Activated T-cell treated with anti-CD3 and anti-CD28 coated beads for 1 hour (primary cell): ENCODE data around the gene SMYD1.

ENCODE experiments used
- DNase-seq: peaks from one replicate; pipeline ENCODE4 v3.0.0-alpha.2; 2020; ENCODE audit warnings: low read depth

SMYD1 gene

DNA sequence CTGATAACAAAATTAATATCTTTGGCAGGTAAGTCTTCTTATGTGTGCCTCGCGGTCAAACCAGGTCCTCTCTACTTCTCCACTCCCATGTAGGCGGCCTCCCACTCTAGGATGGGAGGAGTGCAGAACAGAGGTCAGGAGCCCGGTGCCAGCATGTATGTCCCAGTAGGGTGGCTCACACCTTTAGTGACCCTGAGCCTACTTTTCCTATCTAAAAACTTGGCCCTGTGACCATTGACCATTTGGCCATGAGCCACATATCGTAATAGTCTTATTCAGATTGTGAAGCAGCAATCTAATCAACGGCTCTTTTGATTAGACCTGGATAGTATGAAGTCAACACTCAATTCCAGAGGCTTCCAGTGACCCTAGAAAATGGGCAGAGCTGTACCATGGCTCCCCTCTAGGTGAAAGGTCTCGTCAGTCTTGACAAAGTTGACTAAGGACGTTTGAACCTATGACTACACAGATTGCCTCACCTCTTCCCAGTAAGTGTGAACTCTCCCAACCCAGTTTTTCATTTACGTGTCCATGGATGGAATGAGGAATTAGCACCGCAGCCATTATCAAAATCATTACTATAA, 77.4 kb downstream of the SMYD1 start:
- DNase-seq, result no peak

DNA sequence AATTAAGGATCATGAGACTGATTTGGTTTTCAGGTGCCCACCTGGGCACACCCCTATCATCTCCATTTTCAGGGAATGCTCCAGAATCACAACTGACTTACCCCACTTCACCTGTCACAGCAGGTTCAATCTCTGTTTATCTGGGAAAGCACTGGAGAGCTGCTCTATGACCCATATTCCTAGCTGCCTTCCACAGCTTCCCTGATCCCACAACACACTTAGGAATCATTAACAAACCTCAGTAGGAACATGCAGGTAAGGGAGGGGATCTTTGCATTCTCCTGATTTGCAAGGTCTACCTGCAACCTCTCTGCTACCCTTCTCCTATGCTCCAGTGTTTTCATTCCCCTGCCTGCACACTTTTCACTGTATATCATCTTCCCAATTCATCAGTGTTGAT, 79.0 kb downstream of the SMYD1 start:
- no peak for DNase-seq

DNA sequence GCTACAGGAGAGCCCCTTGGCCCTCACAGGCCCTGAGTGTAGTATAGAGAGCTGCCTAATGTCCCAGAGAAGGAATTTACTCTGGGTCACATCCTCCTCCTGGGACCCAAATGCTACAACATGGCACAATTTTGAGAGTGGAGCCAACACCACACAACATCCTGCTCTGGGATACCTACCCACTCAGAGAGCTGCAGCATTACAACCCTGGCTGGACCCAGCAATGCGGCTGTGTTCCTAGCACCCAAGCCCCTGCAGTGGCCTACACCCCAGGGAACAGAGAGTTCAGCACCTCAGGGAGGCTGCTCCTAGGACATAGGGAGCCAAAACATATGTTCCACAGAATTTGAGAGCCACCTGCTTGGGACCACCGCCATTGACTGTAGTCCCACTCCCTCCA, 79.5 kb downstream of the SMYD1 start:
- DNase-seq, result no peak

- no peak for DNase-seq
Measured at GRCh38 chr2:88148929-88149438, 81.4 kb downstream of the SMYD1 start.

GRCh38 chr2:88159481-88159880, 91.9 kb downstream of the SMYD1 start:
- DNase-seq, result no peak

GRCh38 chr2:88159955-88160415, 92.4 kb downstream of the SMYD1 start:
- DNase-seq, result peak; percentile 32

DNA sequence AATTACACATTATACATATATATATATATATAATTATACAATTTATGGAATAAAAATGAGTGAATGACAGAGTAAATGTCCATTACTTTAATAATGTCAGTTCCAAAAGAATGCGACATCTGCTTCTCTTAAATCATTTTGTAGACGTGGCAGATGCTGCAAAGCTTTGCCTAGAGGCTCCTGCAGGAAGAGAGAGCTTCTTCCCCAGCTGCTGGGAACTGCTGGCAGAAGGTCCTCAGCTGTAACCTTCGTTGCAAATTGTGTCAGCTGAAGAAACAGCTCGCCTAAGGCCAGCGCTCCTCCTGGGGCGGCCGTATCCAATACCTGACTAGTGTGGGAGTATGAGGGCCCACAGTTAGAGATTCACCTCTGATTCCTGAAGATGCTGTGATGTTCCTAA, 92.9 kb downstream of the SMYD1 start:
- no peak for DNase-seq

DNA sequence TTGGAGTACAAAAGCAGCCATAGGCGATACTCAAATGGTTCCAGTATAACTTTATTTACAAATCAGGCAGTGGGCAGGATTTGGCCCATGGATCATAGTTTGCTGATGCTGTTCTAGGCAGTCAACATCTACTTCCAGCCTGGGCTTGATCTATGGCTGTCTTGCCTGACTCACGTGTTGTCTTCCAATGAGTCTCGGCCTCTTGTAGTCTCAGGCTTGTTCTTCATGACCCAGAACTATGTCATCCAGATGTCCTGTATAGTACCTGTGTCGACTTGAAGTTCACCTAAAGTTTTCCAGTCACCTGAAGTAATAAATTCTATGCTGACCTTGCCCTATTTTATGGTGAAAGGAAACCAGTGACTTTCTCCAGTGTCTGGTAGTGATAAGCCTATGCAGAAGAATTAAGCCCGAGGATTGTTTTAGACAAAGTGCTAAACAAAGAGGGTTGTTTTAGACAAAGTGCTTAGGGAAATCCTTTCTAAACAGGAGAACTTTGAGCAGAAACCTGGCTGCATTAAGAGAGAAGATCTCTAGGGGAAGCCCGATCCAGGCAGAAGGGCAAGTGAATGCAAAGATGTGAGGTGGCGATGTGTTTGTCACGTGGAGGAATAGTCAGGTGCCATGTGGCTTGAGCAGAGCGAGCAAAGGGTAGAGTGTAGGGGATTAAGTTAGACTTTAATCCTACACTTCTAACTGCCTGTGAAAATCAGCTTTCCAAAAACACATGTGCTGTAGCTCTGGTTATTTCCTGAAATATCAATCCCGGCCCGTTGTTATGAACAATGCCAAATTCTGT, 94.0 kb downstream of the SMYD1 start:
- no peak for DNase-seq
